ENCODE data around the gene SESN2. TPM values are rescaled to one million over a fixed set of nuclear protein-coding genes. Genes with fewer than 3 reads are reported as not detected.

Gene SESN2
- total RNA-seq, 1 experiment from 2014 or later, result 118 TPM

- peaks cover 9% of the 10 kb centered on the region for H3K4me1 Mint-ChIP-seq (ENCODE audit: insufficient read depth, unreplicated experiment)
- no peaks in the 10 kb centered on the region for H3K9me3 Mint-ChIP-seq (ENCODE audit: unreplicated experiment)
- peak overlapping the region; percentile 87 for H3K27ac Mint-ChIP-seq (ENCODE audit: low read depth, unreplicated experiment)
- H3K36me3 Mint-ChIP-seq (ENCODE audit: insufficient read depth, unreplicated experiment), result no peaks in the 10 kb centered on the region
- TF ChIP-seq CTCF (IDR thresholded peaks at IDR 0.05; ENCODE audit: unreplicated experiment), result no peak
- H3K4me3 Mint-ChIP-seq (ENCODE audit: unreplicated experiment), result peak overlapping the region; percentile 16
- ChIA-PET CTCF (interaction anchor here (1.0 kb wide), 1 partner anchor 65 kb away, joined by 3 read pairs; no protein-coding TSS in a partner anchor), POLR2A (interaction anchor here (0.6 to 2.1 kb wide), 19 partner anchors 9 to 193 kb away, joined by 3 to 15 read pairs (median 4); partner anchors contain the start of genes MED18 and SESN2)
- DNase-seq (ENCODE audit: unreplicated experiment), result peak; percentile 87
- no peaks in the 10 kb centered on the region for H3K27me3 Mint-ChIP-seq (ENCODE audit: insufficient read depth, unreplicated experiment)
- intact Hi-C loops (cut with micrococcal nuclease), result no loop called here
- no TSS peak for BruUV-seq (replicated peaks)
Observed at GRCh38 chr1:28313702-28314546, 54.6 kb downstream of the SESN2 start.

- no peaks in the 10 kb centered on the region for H3K9me3 Mint-ChIP-seq (ENCODE audit: unreplicated experiment)
- no peaks in the 10 kb centered on the region for H3K36me3 Mint-ChIP-seq (ENCODE audit: insufficient read depth, unreplicated experiment)
- intact Hi-C loops (cut with micrococcal nuclease), result no loop called here
- H3K27ac Mint-ChIP-seq (ENCODE audit: low read depth, unreplicated experiment), result peak overlapping the region; percentile 87
- DNase-seq (ENCODE audit: unreplicated experiment), result no peak
- TF ChIP-seq CTCF (IDR thresholded peaks at IDR 0.05; ENCODE audit: unreplicated experiment), result no peak
- CTCF ChIA-PET, result interaction anchor here (1.0 kb wide), 1 partner anchor 65 kb away, joined by 3 read pairs; no protein-coding TSS in a partner anchor
- POLR2A ChIA-PET, result interaction anchor here (0.6 to 2.1 kb wide), 16 partner anchors 9 to 80 kb away, joined by 3 to 15 read pairs (median 4); partner anchors contain the start of gene MED18
- no peaks in the 10 kb centered on the region for H3K27me3 Mint-ChIP-seq (ENCODE audit: insufficient read depth, unreplicated experiment)
- no TSS peak for BruUV-seq (replicated peaks)
- no peak overlapping the region for H3K4me3 Mint-ChIP-seq (ENCODE audit: unreplicated experiment)
- peaks cover 9% of the 10 kb centered on the region for H3K4me1 Mint-ChIP-seq (ENCODE audit: insufficient read depth, unreplicated experiment)
Observed at GRCh38 chr1:28314547-28314941, 55.2 kb downstream of the SESN2 start.

GRCh38 chr1:28317014-28317413 lies 57.7 kb downstream of the SESN2 start:
- no peaks in the 10 kb centered on the region for H3K27me3 Mint-ChIP-seq (ENCODE audit: insufficient read depth, unreplicated experiment)
- no peaks in the 10 kb centered on the region for H3K9me3 Mint-ChIP-seq (ENCODE audit: unreplicated experiment)
- H3K36me3 Mint-ChIP-seq (ENCODE audit: insufficient read depth, unreplicated experiment), result no peaks in the 10 kb centered on the region
- peaks cover 9% of the 10 kb centered on the region for H3K4me1 Mint-ChIP-seq (ENCODE audit: insufficient read depth, unreplicated experiment)
- BruUV-seq (replicated peaks), result no TSS peak
- H3K27ac Mint-ChIP-seq (ENCODE audit: low read depth, unreplicated experiment), result no peak overlapping the region
- no peak overlapping the region for H3K4me3 Mint-ChIP-seq (ENCODE audit: unreplicated experiment)
- ChIA-PET POLR2A (interaction anchor here (0.7 to 0.8 kb wide), 2 partner anchors 9 to 12 kb away, joined by 3 read pairs; partner anchors contain the start of gene MED18), CTCF (interaction anchor here (0.9 kb wide), 1 partner anchor 9 kb away, joined by 3 read pairs; no protein-coding TSS in a partner anchor)
- DNase-seq (ENCODE audit: unreplicated experiment), result no peak
- intact Hi-C loops (cut with micrococcal nuclease), result no loop called here
- TF ChIP-seq CTCF (IDR thresholded peaks at IDR 0.05; ENCODE audit: unreplicated experiment), result no peak

- Mint-ChIP-seq H3K27me3 (ENCODE audit: insufficient read depth, unreplicated experiment) (no peaks in the 10 kb centered on the region), H3K4me3 (ENCODE audit: unreplicated experiment) (no peak overlapping the region), H3K36me3 (ENCODE audit: insufficient read depth, unreplicated experiment) (no peaks in the 10 kb centered on the region), H3K27ac (ENCODE audit: low read depth, unreplicated experiment) (no peak overlapping the region), H3K9me3 (ENCODE audit: unreplicated experiment) (no peaks in the 10 kb centered on the region), H3K4me1 (ENCODE audit: insufficient read depth, unreplicated experiment) (peaks cover 5% of the 10 kb centered on the region)
- intact Hi-C loops (cut with micrococcal nuclease), result no loop called here
- BruUV-seq (replicated peaks), result no TSS peak
- no peak for DNase-seq (ENCODE audit: unreplicated experiment)
- TF ChIP-seq CTCF (IDR thresholded peaks at IDR 0.05; ENCODE audit: unreplicated experiment), result no peak
- ChIA-PET POLR2A (no interaction called here), CTCF (interaction anchor here (0.6 to 0.7 kb wide), 2 partner anchors 9 to 55 kb away, joined by 3 read pairs; no protein-coding TSS in a partner anchor)
Observed at GRCh38 chr1:28322194-28322593, 62.9 kb downstream of the SESN2 start.
